Upper lobe of left lung (tissue), 4 donors: ENCODE data around the gene CYB561D1.

Source experiments
- CTCF ChIP-seq, 6 experiments: fragments of 450-650 bp in 4 of 6; fragments of 200-600 bp in 2 of 6; sonication (generic) in 2 of 6; IDR thresholded peaks; one replicate each; pipeline ENCODE4 v1.5.1; 2016 to 2019; ENCODE audit warnings: antibody characterized with exemption in 6 of 6
- EP300 ChIP-seq, 4 donors: sonication (generic); formaldehyde crosslinking; IDR thresholded peaks; one replicate each; pipeline ENCODE4 v1.5.1; 2017; ENCODE audit warnings: antibody characterized with exemption in 4 of 4, control low read depth in 2 of 4
- POLR2A ChIP-seq, 4 donors: fragments of 450-650 bp; IDR thresholded peaks; one replicate each; pipeline ENCODE4 v1.5.1; 2016 to 2017; ENCODE audit warnings: antibody characterized with exemption in 4 of 4, mild to moderate bottlenecking in 2 of 4
- POLR2AphosphoS5 ChIP-seq, 2 donors: sonication (generic); formaldehyde crosslinking; IDR thresholded peaks; one replicate each; pipeline ENCODE4 v1.5.1; 2017; ENCODE audit warnings: antibody characterized with exemption in 2 of 2

- TF ChIP-seq CTCF (IDR thresholded peaks at IDR 0.05) (no peak), POLR2A (IDR thresholded peaks at IDR 0.05) (no peak), EP300 (IDR thresholded peaks at IDR 0.05) (no peak), POLR2AphosphoS5 (IDR thresholded peaks at IDR 0.05) (no peak)
Measured at GRCh38 chr1:109491372-109491771, 2.5 kb upstream of the CYB561D1 start.
